Loucy (cell line): ENCODE data around the gene FAM120B.

Experiments
- CTCF ChIP-seq: fragments of 200-600 bp; sonication (generic); conservative IDR thresholded peaks from 2 replicates; pipeline ENCODE4 v1.5.1; 2014; ENCODE audit warnings: mild to moderate bottlenecking, antibody characterized with exemption, low read length
- EZH2phosphoT487 ChIP-seq: fragments of 200-600 bp; IDR thresholded peaks from 2 replicates; pipeline ENCODE4 v1.6.1; 2018; ENCODE audit warnings: antibody characterized with exemption, mild to moderate bottlenecking, moderate library complexity, borderline replicate concordance

DNA sequence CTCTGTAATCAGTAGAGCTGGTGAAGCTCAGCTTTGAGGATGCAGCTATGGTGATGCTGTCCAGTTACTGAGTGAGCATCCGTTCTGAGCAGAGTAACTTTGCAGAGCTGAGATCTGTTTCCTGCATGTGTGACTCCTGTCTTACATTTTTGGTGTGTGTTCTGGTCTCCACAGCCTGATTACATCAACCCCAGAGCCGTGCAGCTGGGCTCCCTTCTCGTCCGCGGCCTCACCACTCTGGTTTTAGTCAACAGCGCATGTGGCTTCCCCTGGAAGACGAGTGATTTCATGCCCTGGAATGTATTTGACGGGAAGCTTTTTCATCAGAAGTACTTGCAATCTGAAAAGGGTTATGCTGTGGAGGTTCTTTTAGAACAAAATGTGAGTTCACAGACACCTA, 81.6 kb downstream of the FAM120B start:
- TF ChIP-seq CTCF (no peak), EZH2phosphoT487 (no peak)
